ENCODE results near the gene RENBP. TPM values are rescaled to one million over a fixed set of nuclear protein-coding genes. Genes with fewer than 3 reads are reported as not detected.

Gene RENBP
- total RNA-seq, 1 donor: 37.7 TPM

DNA sequence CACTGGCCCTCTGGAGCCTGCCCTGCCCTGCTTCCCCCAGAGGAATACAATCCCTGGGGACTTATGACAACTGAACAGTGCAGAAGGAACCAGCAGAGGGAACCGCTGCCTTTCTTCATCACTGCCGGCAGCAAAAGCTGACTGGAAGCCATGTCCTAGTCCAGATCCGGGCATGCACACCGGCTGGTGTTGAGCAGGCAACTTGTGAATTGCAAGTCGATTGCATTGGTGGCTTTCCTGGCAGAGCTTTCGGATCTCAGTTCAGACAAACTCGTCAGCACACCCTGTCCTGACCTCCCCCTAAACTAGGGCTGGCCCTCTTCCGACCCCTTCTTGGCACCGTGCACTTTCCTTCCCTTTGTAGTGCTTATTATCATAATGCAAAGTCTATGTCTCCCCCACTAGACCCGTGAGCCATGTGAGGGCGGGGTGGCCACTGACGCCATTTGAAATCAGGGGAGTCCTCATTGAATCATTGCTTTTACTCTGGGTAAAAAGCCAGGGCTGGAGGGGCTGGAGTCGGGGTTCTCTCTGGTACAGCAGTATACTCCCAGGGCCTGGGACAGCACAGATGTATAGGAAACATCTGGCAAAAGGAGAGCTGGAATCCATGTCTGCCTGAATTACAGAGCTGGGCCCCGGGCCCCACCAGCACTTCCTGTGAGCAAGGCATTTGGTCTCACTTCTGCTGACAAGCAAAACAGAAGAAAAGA, 20.1 kb downstream of the RENBP start:
- DNase-seq (ENCODE audit: low read depth in 2 of 3, low spot score in 2 of 3): peak in 1 of 3 donors; percentile 66

DNA sequence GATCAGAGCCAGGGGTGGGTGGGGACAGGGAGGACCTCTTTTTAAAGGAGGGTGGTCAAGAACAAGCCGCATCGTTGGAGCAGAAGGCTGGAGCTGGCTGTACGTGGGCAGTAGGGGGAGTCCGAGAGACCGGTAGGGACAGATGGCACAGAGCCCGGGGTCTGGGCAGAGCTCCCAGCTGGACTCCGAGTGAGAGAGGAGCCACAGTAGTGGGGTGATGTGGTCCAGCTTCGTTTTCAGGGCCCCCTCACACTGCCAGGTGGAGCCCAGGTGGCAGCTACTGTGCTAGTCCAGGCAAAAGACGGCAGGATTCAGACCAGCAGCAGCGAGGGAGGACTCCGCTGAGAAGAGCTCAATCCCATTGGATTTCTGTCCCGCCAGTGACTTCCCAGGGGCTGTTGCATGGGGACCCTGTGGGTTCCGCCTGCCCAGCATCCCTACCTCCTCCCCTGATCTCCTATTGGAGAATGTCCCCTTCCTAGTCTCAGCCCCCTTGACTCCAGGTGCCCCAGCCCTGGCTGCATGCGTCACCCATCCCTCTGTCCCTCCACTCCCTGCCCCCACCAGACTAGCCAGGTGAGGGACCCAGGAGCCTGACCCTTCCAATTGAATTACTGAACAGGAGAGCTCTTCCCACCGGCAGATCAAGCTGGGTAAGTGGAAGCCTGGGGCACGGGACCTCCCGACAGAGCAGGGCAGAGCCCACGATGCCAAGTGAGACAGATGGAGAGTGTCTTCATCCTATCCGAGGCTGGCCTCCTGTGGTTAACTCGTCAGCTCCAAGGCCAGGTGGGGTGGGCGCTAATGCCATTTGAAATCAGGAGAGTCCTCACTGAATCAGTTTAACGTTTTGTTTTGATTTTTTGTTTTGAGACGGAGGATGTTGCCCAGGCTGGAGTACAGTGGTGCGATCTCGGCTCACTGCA, 21.2 kb downstream of the RENBP start:
- peak in 1 of 3 donors; percentile 9 for DNase-seq (ENCODE audit: low read depth in 2 of 3, low spot score in 2 of 3)

DNA sequence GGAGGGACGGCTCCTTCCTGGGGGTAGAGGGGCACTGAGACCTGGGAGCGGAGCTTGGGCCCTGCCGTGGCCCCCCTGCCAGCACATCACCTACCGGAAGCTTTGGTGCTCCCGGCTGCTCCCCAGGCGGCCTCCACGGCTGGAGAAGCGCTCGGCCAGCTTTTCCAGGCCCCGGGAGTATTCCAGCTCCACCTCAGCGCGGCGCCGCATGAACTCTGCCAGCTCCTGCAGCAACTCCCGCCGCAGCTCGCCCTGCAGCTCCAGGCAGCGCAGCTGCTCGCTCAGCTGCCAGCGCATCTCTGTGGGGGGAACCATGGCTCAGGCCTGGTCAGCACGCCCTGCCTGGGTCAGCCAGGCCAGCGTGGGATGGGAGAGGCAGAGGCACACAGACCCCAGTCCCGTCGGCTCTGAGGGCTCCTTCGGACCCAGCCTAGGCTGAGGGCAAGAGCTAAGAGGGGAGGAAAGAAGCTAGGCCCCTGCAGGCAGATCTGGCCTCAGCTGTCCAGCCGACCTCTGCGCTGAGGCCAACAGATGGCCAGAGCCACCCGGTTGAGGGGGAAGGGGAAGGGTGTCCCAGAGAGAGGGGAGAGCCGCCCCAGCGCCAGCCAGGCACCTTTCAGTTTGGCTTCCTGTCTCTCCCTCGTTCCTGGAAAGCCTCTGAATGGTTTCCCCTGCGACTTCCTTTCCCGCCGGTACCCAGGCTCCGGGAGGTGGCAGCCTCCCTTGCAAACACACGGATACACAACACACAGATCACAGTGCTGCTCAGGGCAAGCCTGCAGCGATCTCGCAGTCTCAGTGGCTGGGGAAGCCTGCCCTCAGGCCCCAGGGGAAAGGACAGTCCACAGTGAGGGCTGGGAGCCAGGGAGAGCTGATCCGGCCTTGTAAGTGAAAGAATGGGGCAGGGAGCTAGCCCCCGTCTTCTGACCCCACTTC, 22.7 kb downstream of the RENBP start:
- no peak for DNase-seq (ENCODE audit: low read depth in 2 of 3, low spot score in 2 of 3)

DNA sequence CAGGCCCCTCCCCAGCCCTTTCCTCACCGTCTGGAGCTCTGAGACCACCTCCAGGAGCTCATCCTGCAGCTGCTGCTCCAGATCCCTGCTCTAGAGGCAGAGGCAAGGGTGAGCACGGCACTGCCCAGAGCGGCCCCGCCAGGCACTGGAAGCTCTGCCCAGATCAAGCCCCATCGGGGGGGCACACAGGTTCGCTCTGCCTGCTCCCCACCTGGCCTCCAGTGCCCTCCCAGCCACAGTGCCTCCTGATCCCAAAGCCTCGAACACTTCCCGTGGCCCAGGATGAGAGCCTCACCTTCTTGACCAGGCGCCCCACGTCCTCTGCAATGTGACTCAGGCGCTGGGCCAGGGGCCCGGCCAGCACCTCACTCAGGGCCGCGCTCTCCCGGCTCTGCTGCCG, 23.4 kb downstream of the RENBP start:
- DNase-seq (ENCODE audit: low read depth in 2 of 3, low spot score in 2 of 3): no peak

DNA sequence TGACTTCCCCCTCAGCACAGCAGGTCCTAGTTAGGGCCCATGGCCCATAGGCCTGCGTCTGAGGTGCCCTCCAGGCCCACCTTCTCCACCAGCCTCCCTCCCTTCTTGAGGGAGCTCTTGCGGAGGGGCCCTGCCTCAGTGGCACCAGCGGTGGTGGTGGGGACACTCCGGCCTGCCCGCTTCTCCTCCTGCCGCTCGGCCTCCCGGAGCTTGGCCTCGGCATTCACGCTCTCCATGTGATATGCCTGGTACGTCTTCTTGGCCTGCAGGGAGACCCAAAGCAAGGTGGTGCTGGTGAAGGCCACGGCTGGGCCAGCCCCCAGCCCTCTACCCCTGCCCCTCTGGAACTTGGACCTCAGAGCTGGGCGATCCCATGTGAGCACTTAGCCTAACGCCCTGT, 23.9 kb downstream of the RENBP start:
- DNase-seq (ENCODE audit: low read depth in 2 of 3, low spot score in 2 of 3): no peak

DNA sequence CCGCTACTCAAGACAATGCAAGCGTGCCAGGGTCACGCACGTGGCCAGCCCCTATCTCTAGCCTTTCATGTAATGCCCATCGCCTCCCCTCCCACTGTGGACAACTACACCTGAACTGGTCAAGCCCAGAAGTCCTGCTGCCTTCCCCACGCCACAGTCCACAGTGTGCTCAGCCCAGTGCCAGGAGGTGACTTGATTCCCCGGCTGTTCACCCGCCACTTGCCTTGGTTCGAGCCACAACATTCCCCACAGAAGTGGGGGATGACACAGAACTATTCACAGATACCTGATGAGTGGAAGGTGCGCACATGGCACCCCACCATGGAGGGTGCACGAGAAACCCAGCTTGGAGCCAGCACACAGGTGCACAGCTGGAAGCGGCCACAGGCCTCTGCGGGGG, 25.2 kb downstream of the RENBP start:
- DNase-seq (ENCODE audit: low read depth in 2 of 3, low spot score in 2 of 3): no peak

DNA sequence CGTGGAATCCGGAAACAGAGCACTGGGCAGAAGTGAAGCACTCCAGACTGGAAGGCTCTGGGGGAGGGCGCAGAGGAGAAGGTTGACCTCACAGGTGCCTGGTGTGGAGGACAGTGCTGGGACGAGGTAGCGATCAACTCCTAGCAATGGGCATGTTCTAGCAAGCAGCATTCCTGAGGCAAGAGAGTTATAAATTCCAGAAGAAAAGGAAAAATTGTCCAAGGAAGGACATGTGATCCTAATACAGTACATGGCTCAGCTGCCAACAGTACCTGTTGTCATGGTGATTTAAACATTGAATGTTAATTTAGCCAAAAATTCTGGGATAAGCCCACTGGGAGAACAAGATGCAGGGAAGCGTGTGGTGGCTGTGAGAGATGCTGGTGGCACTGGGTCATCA, 26.6 kb downstream of the RENBP start:
- no peak for DNase-seq (ENCODE audit: low read depth in 2 of 3, low spot score in 2 of 3)

DNA sequence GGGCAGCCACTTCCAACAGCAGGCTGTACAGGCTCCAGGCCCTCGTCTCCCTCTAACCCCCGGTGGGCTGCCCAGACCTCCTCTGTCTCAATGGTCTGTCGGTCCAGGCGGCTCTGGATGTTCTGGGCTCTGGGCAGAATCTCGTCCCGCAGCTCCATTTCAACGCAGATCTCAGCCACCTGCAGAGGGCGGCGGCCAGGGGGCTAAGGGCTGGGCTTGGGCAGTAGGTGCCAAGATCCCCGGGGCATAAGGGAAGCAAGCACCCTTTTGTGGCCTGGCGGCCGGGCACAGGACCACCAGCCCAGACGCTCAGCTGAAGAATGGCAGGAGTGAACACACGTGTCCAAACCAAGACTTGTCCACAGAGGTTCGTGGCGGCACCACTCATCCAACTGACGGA, 30.7 kb downstream of the RENBP start:
- no peak for DNase-seq (ENCODE audit: low read depth in 2 of 3, low spot score in 2 of 3)

DNA sequence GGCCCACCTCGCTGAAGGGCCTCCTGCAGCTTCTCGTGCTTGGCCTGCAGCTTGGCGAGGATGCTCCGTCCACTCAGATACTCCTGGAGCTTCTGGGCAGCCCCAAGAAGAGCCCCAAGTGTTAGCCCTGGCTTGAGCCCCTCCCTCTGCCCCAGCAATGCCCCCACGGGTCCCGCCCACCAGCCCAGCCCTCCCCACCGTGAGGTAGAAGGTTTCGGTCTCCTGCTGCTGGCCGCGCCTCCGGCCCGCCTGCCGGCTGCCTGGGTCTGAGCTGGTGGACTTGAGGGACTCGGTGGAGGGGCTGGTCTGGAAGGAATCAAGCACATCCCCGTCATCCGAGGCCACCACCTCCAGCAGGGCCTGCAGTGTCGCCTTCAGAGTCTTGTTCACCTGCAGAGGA, 31.2 kb downstream of the RENBP start:
- DNase-seq (ENCODE audit: low read depth in 2 of 3, low spot score in 2 of 3): no peak

DNA sequence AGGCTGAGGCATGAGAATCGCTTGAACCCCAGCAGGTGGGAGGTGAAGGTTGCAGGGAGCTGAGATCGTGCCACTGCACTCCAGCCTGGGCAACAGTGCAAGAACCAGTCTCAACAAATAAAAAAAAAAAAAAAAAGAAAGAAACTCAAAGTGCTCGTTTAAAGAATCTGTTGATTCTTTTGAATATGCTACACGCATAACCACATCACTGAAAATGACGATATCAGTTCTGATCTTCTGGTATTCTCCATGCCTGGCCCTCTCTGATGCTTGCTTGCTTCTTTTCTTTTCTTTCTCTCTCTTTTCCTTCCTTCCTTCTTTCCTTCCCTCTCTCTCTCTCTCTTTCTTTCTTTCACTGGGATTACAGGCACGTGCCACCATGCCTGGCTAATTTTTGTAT, 32.6 kb downstream of the RENBP start:
- DNase-seq (ENCODE audit: low read depth in 2 of 3, low spot score in 2 of 3): no peak

DNA sequence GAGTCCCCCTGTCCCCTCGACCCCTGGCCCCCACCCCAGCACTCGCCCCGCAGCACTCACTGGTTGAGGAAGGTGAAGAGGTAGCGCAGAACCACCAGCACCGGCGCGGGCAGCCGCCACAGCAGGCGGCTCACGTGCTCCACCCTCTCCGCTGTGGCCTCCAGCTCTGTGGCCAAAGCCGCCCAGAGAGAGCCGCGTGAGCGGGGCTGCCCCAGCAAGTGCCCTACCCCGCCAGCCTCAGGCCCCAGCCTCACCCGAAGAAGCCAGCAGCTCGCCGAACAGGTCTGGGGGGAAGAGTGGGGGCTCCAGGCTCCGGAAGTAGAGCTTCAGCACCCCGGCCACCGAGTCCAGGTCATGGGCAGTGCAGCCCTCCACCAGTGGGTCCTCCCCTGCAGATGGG, 34.0 kb downstream of the RENBP start:
- no peak for DNase-seq (ENCODE audit: low read depth in 2 of 3, low spot score in 2 of 3)

DNA sequence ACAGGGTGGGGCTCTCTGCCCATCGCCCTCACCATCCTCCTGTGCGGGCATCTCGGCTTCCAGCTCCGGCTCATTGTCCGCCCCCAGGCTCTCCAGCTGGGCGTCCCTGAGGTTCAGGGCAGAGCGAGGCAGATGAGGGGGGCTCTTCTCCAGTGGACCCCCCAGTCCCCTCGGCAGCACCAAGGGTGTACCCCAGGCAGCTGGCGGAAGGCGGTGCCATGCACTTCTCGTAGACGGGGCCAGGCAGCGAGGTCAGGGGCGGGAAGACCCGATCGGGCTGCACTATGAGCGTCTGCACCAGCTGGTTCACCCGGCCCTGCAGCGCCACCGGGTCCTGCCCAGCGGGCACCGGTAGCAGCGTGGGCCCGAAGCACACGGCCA, 34.5 kb downstream of the RENBP start:
- DNase-seq (ENCODE audit: low read depth in 2 of 3, low spot score in 2 of 3): no peak

DNA sequence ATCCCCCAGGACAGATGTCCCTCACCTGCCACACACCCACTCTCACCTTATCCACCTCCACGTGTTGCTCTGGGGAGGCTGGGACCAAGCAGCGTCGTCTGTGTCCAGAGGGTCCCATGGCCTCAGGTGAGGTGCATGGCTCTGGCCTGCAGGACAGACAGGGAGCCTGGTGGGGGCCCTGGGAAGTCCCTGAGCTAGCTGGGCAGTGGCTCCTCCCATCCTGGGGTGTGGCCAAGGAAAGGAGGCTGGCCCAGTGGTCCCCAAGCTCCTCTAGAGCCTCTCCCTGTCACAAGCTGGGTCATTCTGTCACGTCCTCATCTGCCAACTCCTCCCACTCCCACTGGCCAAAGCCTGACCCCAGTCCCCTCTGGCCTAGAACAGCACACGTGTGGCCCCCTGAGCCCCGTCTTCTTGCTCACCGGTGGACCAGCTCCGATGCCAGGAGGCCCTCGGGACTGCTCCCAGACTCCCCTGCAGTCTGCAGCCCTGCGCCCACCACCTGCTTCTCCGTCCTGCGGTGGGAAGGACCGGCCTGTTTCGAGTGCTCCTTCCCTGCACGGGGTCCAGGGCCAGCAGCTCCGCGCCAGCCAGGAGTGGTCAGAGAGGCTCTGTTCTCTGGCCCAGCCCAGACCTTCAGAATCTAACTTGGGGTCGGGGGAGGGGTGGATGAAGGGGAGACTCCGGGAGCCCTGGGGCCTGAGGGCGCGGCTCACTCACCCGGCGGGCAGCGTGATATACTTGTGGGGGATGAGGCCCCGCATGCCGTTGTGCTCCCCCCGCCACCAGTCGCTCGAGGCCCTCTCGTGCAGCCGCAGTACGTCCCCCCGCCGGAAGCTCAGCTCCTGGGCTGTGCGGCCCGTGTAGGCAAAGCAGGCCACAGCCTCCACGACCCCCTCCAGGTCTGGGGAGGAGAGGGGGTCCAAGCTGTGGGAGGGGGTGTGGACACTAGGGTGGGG, 35.1 kb downstream of the RENBP start:
- no peak for DNase-seq (ENCODE audit: low read depth in 2 of 3, low spot score in 2 of 3)

DNA sequence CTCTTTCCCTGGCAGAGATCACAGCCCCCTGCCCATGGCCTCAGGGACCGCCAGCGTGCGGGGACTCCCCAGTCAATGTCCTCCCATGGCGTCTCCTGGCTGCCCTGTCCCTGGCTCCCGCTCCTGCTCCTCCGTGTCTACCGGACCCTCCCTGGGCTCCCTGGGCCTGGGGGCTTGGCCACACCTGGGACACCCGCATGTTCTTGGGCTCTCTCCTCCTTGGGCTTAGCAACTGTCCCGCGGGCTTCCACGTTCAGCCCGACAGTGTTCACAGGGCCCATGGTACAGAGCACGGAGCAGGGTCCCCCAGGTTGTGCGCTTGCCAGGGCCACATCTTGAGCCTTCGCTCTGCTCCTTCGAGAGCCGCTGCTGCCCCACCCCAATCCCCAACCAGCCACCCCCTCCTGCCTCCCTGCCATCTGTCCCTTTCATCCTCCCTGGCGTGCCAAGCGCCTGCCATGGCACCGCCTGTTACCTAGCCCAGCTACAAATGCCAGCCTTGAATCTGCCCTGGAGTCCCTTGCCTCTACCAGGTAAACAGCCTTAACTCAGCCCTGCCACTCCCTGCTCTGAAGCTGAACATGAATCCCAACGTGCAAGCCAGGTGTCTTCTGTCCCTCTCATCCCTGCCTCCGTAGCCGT, 36.1 kb downstream of the RENBP start:
- no peak for DNase-seq (ENCODE audit: low read depth in 2 of 3, low spot score in 2 of 3)

DNA sequence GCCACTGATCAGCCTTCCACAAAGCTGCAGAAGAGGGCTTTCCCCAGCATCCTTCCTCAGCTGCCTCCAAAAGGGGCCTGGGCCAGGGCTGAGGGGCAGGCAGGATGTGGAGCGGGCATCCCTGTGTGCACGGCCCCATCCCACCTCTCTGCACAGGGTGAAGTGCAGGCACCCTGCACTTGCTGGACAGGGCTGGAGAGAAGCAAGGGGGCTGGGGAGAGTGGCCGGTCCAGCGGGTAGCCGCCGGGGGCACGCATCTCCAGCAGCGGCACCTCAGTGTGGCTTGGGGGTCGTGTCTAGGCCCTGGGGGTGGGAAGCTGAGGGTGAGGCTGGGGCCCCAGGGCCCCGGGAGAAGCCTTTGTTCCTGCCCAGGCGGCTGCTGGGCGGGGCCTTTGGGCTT, 37.0 kb downstream of the RENBP start:
- DNase-seq (ENCODE audit: low read depth in 2 of 3, low spot score in 2 of 3): no peak

DNA sequence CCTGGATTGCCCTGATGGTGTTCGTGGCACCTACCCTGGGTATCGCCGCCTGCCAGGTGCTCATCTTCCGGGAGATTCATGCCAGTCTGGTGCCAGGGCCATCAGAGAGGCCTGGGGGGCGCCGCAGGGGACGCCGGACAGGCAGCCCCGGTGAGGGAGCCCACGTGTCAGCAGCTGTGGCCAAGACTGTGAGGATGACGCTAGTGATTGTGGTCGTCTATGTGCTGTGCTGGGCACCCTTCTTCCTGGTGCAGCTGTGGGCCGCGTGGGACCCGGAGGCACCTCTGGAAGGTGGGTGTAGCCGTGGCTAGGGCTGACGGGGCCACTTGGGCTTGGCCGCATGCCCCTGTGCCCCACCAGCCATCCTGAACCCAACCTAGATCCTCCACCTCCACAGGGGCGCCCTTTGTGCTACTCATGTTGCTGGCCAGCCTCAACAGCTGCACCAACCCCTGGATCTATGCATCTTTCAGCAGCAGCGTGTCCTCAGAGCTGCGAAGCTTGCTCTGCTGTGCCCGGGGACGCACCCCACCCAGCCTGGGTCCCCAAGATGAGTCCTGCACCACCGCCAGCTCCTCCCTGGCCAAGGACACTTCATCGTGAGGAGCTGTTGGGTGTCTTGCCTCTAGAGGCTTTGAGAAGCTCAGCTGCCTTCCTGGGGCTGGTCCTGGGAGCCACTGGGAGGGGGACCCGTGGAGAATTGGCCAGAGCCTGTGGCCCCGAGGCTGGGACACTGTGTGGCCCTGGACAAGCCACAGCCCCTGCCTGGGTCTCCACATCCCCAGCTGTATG, 38.1 kb downstream of the RENBP start:
- DNase-seq (ENCODE audit: low read depth in 2 of 3, low spot score in 2 of 3): peak in 1 of 3 donors; percentile 22

DNA sequence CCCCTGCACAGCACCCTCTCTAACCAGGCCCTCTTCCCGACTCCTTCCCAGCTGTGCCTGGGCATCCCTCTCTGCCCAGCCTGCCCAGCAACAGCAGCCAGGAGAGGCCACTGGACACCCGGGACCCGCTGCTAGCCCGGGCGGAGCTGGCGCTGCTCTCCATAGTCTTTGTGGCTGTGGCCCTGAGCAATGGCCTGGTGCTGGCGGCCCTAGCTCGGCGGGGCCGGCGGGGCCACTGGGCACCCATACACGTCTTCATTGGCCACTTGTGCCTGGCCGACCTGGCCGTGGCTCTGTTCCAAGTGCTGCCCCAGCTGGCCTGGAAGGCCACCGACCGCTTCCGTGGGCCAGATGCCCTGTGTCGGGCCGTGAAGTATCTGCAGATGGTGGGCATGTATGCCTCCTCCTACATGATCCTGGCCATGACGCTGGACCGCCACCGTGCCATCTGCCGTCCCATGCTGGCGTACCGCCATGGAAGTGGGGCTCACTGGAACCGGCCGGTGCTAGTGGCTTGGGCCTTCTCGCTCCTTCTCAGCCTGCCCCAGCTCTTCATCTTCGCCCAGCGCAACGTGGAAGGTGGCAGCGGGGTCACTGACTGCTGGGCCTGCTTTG, 38.9 kb downstream of the RENBP start:
- DNase-seq (ENCODE audit: low read depth in 2 of 3, low spot score in 2 of 3): no peak

Data from hematopoietic multipotent progenitor cell (in vitro differentiated cells).